HCT116 (cell line): ENCODE data around the gene OPCML. TPM values are rescaled to one million over a fixed set of nuclear protein-coding genes. Genes with fewer than 3 reads are reported as not detected.

ENCODE experiments used
- ATAC-seq: fragments of 200-7000 bp; cut with Tn5 transposase; 2 replicates; pipeline ENCODE4 v1.9.1; 2020; ENCODE audit warnings: mild to moderate bottlenecking, moderate library complexity
- BruUV-seq: library from RNA; stranded (reverse); fragments of 400-500 nt; replicated peaks from 2 replicates; lab custom pipeline; 2021; lab: Mats Ljungman, UMichigan
- CTCF ChIA-PET: fragments of 300-600 bp; sonication (Branson Sonifier 250); formaldehyde crosslinking; loops from one replicate; lab custom pipeline; 2021; ENCODE audit warnings: antibody characterized with exemption; lab: Charles Lee
- POLR2A ChIA-PET: fragments of 300-600, 350-600 bp; sonication (Branson Sonifier 250); formaldehyde crosslinking; loops from one replicate; lab custom pipeline; 2021; ENCODE audit warnings: antibody characterized with exemption; lab: Charles Lee
- RAD21 ChIA-PET, 2 experiments: fragments of 300-600 bp; sonication (Branson Sonifier 250); formaldehyde crosslinking; loops; one replicate each; lab custom pipeline; 2023; ENCODE audit warnings: low total read pairs in 2 of 2; ENCODE audit not compliant: uncharacterized antibody in 2 of 2, unreplicated experiment in 2 of 2, low non-redundant PET in 1 of 2; lab: Charles Lee
- DNase-seq: peaks from one replicate; pipeline ENCODE4 v3.0.0-alpha.2; 2010; ENCODE audit warnings: low read depth, low spot score
- H2AFZ ChIP-seq: fragments of 200-600 bp; shearing (Covaris generic), sonication (generic); 2 replicates; pipeline ENCODE4 v1.6.1; 2017; ENCODE audit warnings: low read depth, mixed run types, mixed read lengths, antibody characterized with exemption, low read length; ENCODE audit not compliant: poor library complexity, severe bottlenecking
- H3K27ac ChIP-seq: 2 replicates; pipeline ENCODE4 v1.5.1; 2012; ENCODE audit warnings: low read depth, low read length
- H3K27me3 ChIP-seq: fragments of 200-600 bp; sonication (generic); 2 replicates; pipeline ENCODE4 v1.6.1; 2016; ENCODE audit warnings: mixed run types, low read length, mixed read lengths; ENCODE audit not compliant: insufficient read depth
- H3K36me3 ChIP-seq, 2 experiments: fragments of 200-500 bp in 1 of 2; fragments of 200-600 bp in 1 of 2; sonication (Bioruptor generic) in 1 of 2; sonication (generic) in 1 of 2; 2 replicates each; pipeline versions ENCODE4 v1.5.1 to v1.6.1; 2014 to 2016; ENCODE audit warnings: low read length in 2 of 2, inconsistent platforms in 1 of 2, mixed read lengths in 1 of 2, mixed run types in 1 of 2; ENCODE audit not compliant: insufficient read depth in 2 of 2, control insufficient read depth in 1 of 2
- H3K4me1 ChIP-seq, 2 experiments: fragments of 200-600 bp in 1 of 2; sonication (generic) in 1 of 2; 2 replicates each; pipeline versions ENCODE4 v1.5.1 to v1.6.1; 2012 to 2017; ENCODE audit warnings: low read length in 2 of 2, inconsistent platforms in 1 of 2, mild to moderate bottlenecking in 1 of 2, mixed read lengths in 1 of 2, mixed run types in 1 of 2, moderate library complexity in 1 of 2; ENCODE audit not compliant: insufficient read depth in 2 of 2, control insufficient read depth in 1 of 2
- H3K4me2 ChIP-seq: fragments of 200-600 bp; sonication (generic); 2 replicates; pipeline ENCODE4 v1.6.1; 2017; ENCODE audit warnings: mixed run types, low read length, mixed read lengths
- H3K4me3 ChIP-seq, 2 experiments: fragments of 200-600 bp in 1 of 2; sonication (generic) in 1 of 2; replicated peaks in 1 of 2; 2 replicates each; pipeline ENCODE4 v1.5.1; 2011 to 2016; ENCODE audit warnings: low read length in 2 of 2, control low read depth in 1 of 2, low read depth in 1 of 2, mild to moderate bottlenecking in 1 of 2, mixed read lengths in 1 of 2, mixed run types in 1 of 2
- H3K79me2 ChIP-seq: fragments of 200-600 bp; sonication (generic); 2 replicates; pipeline ENCODE4 v1.6.1; 2017; ENCODE audit warnings: mild to moderate bottlenecking, mixed run types, low read length, moderate library complexity, mixed read lengths; ENCODE audit not compliant: insufficient read depth
- H3K9ac ChIP-seq: fragments of 200-600 bp; sonication (generic); 2 replicates; pipeline ENCODE4 v1.6.1; 2016; ENCODE audit warnings: low read length, mixed read lengths
- H3K9me2 ChIP-seq: fragments of 200-600 bp; sonication (generic), shearing (Covaris generic); 2 replicates; pipeline ENCODE4 v1.6.1; 2017; ENCODE audit warnings: mixed run types, mild to moderate bottlenecking, moderate library complexity; ENCODE audit not compliant: insufficient read depth
- H3K9me3 ChIP-seq, 2 experiments: fragments of 200-500 bp in 1 of 2; fragments of 200-600 bp in 1 of 2; sonication (Bioruptor generic) in 1 of 2; sonication (generic) in 1 of 2; 2 replicates each; pipeline ENCODE4 v1.6.1; 2014 to 2017; ENCODE audit warnings: low read length in 2 of 2, mixed read lengths in 2 of 2, inconsistent platforms in 1 of 2, low read depth in 1 of 2, mild to moderate bottlenecking in 1 of 2, mixed run types in 1 of 2, moderate library complexity in 1 of 2; ENCODE audit not compliant: control insufficient read depth in 1 of 2, insufficient read depth in 1 of 2
- H4K20me1 ChIP-seq: fragments of 200-600 bp; sonication (generic), shearing (Covaris generic); 2 replicates; pipeline ENCODE4 v1.6.1; 2017; ENCODE audit warnings: mixed run types, mild to moderate bottlenecking, moderate library complexity; ENCODE audit not compliant: insufficient read depth
- ATF3 ChIP-seq: IDR thresholded peaks from 2 replicates; pipeline ENCODE4 v1.6.1; 2012
- CBX3 ChIP-seq: IDR thresholded peaks from 2 replicates; pipeline ENCODE4 v1.6.1; 2012; ENCODE audit warnings: low read depth
- CEBPB ChIP-seq: IDR thresholded peaks from 2 replicates; pipeline ENCODE4 v1.6.1; 2012; ENCODE audit warnings: low read depth
- CTCF ChIP-seq, 3 experiments: fragments of 200-600 bp in 1 of 3; sonication (generic) in 1 of 3; IDR thresholded peaks in 2 of 3; conservative IDR thresholded peaks in 1 of 3; 2 replicates each; pipeline ENCODE4 v1.5.1; 2012 to 2017; ENCODE audit warnings: low read depth in 2 of 3, low read length in 2 of 3, antibody characterized with exemption in 1 of 3, borderline replicate concordance in 1 of 3, control low read depth in 1 of 3, mild to moderate bottlenecking in 1 of 3, mixed read lengths in 1 of 3, mixed run types in 1 of 3, moderate library complexity in 1 of 3; ENCODE audit not compliant: insufficient read depth in 1 of 3
- EGR1 ChIP-seq: IDR thresholded peaks from 2 replicates; pipeline ENCODE4 v1.6.1; 2012; ENCODE audit warnings: low read depth
- ELF1 ChIP-seq: IDR thresholded peaks from 2 replicates; pipeline ENCODE4 v1.6.1; 2012; ENCODE audit warnings: low read depth, borderline replicate concordance
- EZH2phosphoT487 ChIP-seq: fragments of 200-600 bp; IDR thresholded peaks from 2 replicates; pipeline ENCODE4 v1.6.1; 2018; ENCODE audit warnings: antibody characterized with exemption, borderline replicate concordance
- FOSL1 ChIP-seq: IDR thresholded peaks from 2 replicates; pipeline ENCODE4 v1.6.1; 2012; ENCODE audit warnings: low read depth
- JUND ChIP-seq: IDR thresholded peaks from 2 replicates; pipeline ENCODE4 v1.6.1; 2012
- POLR2A ChIP-seq: IDR thresholded peaks from 2 replicates; pipeline ENCODE4 v1.7.0; 2011; ENCODE audit warnings: borderline replicate concordance; ENCODE audit not compliant: insufficient read depth, insufficient read length; ENCODE audit errors: extremely low read depth
- REST ChIP-seq: IDR thresholded peaks from 2 replicates; pipeline ENCODE4 v1.6.1; 2012; ENCODE audit warnings: low read depth
- SIN3A ChIP-seq: IDR thresholded peaks from 2 replicates; pipeline ENCODE4 v1.6.1; 2012; ENCODE audit warnings: low read depth
- SRF ChIP-seq: IDR thresholded peaks from 2 replicates; pipeline ENCODE4 v1.6.1; 2012; ENCODE audit warnings: low read depth
- TCF7L2 ChIP-seq: IDR thresholded peaks from 2 replicates; pipeline ENCODE4 v1.7.0; 2011; ENCODE audit warnings: borderline replicate concordance, inconsistent platforms; ENCODE audit not compliant: insufficient read depth, insufficient read length; ENCODE audit errors: extremely low read depth
- YY1 ChIP-seq: IDR thresholded peaks from 2 replicates; pipeline ENCODE4 v1.6.1; 2011; ENCODE audit warnings: low read length, low read depth, moderate library complexity, mild to moderate bottlenecking; ENCODE audit not compliant: insufficient replicate concordance; ENCODE audit errors: extremely low read depth
- ZBTB33 ChIP-seq: IDR thresholded peaks from 2 replicates; pipeline ENCODE4 v1.6.1; 2011; ENCODE audit warnings: mild to moderate bottlenecking, low read length, moderate library complexity; ENCODE audit not compliant: insufficient replicate concordance; ENCODE audit errors: extremely low read depth
- ZFX ChIP-seq: fragments of 450-650 bp; IDR thresholded peaks from 2 replicates; pipeline ENCODE4 v1.6.1; 2017
- ZNF274 ChIP-seq: fragments of 200-500 bp; sonication (Bioruptor generic); IDR thresholded peaks from 2 replicates; pipeline ENCODE4 v1.6.1; 2014; ENCODE audit warnings: mild to moderate bottlenecking, low read depth, low read length, inconsistent platforms
- intact Hi-C: fragments of 100-400 bp; cut with micrococcal nuclease; formaldehyde crosslinking; loops from 2 replicates; pipeline ENCODE4 v1.10.0; 2022
- total RNA-seq: library from RNA; stranded (reverse); gene quantifications from one replicate; pipeline ENCODE4 v1.2.1, GENCODE V29; 2021; ENCODE audit not compliant: unreplicated experiment

OPCML gene
- total RNA-seq, 1 experiment from 2014 or later = not detected

GRCh38 chr11:133545199-133545803 lies 13.0 kb upstream of the OPCML start (continued):
- TF ChIP-seq REST (no peak), YY1 (no peak), EZH2phosphoT487 (no peak), CEBPB (no peak), SRF (no peak), ELF1 (no peak), ZNF274 (no peak)
- TF ChIP-seq, all 23 proteins: peak for 0

GRCh38 chr11:133541720-133542095 lies 9.4 kb upstream of the OPCML start:
- ChIA-PET POLR2A (no interaction called here), CTCF (no interaction called here)
- TF ChIP-seq POLR2A (no peak), JUND (no peak), SRF (no peak), EGR1 (no peak), ELF1 (no peak), FOSL1 (no peak), CTCF (IDR thresholded peaks at IDR 0.05 in 2 of 3, conservative IDR thresholded peaks at IDR 0.05 in 1 of 3; ENCODE audit: borderline replicate concordance in 1 of 3, insufficient read depth in 1 of 3, low read depth in 2 of 3, low read length in 2 of 3) (no peak), TCF7L2 (no peak), ZNF274 (no peak), SIN3A (no peak), CEBPB (no peak), ZFX (no peak), ATF3 (no peak), ZBTB33 (no peak), YY1 (no peak), CBX3 (no peak)

More at GRCh38 chr11:133541720-133542095, 9.4 kb upstream of the OPCML start:
- BruUV-seq = no TSS peak
- Histone ChIP-seq H2AFZ (no peak overlapping the region), H3K36me3 (no peaks in the 10 kb centered on the region), H3K79me2 (no peaks in the 10 kb centered on the region), H3K9ac (no peak overlapping the region), H4K20me1 (no peaks in the 10 kb centered on the region), H3K4me3 (no peak overlapping the region), H3K9me3 (no peaks in the 10 kb centered on the region; a peak in 2 of 4 replicates), H3K9me2 (no peaks in the 10 kb centered on the region), H3K4me2 (no peak overlapping the region), H3K27me3 (no peaks in the 10 kb centered on the region), H3K4me1 (no peaks in the 10 kb centered on the region), H3K27ac (no peak overlapping the region)
- ATAC-seq = no peak
- RAD21 ChIA-PET = no interaction called here
- no peak for DNase-seq
- intact Hi-C loops = no loop called here
